Body of pancreas (tissue), 4 donors: ENCODE results near the gene SSBP1. TPM values are rescaled to one million over a fixed set of nuclear protein-coding genes. Genes with fewer than 3 reads are reported as not detected.

Experiments used
- ATAC-seq: fragments of 150-250 bp; one replicate; pipeline ENCODE4 v1.9.1; 2016
- DNase-seq, 4 donors: peaks; one replicate each; pipeline ENCODE4 v3.0.0-alpha.2; 2019
- H3K27ac ChIP-seq, 4 donors: fragments of 200-600 bp; sonication (generic); 1 replicate in 3 of 4; 2 replicates in 1 of 4; pipeline versions ENCODE4 v1.5.1 to v1.6.1; 2016 to 2019; ENCODE audit warnings: mild to moderate bottlenecking in 1 of 4, mixed read lengths in 1 of 4, moderate library complexity in 1 of 4
- H3K27me3 ChIP-seq, 2 donors: fragments of 200-600 bp; sonication (generic); one replicate each; pipeline ENCODE4 v1.6.0; 2016; ENCODE audit warnings: mild to moderate bottlenecking in 1 of 2
- H3K36me3 ChIP-seq, 2 donors: fragments of 200-600 bp; sonication (generic); replicated peaks in 1 of 2; 2 replicates each; pipeline ENCODE4 v1.5.1; 2016; ENCODE audit warnings: low read depth in 2 of 2; ENCODE audit not compliant: insufficient read depth in 1 of 2
- H3K4me1 ChIP-seq: fragments of 200-600 bp; sonication (generic); one replicate; pipeline ENCODE4 v1.6.0; 2016
- H3K4me3 ChIP-seq, 2 donors: fragments of 200-600 bp; sonication (generic); 1 replicate in 1 of 2; 2 replicates in 1 of 2; pipeline ENCODE4 v1.5.1; 2016 to 2019
- H3K9me3 ChIP-seq, 3 donors: fragments of 200-600 bp; sonication (generic); 1 replicate in 2 of 3; 2 replicates in 1 of 3; pipeline ENCODE4 v1.5.1; 2016
- POLR2A ChIP-seq, 3 donors: fragments of 450-650 bp; IDR thresholded peaks; one replicate each; pipeline ENCODE4 v1.6.1; 2016; ENCODE audit warnings: antibody characterized with exemption in 3 of 3, mild to moderate bottlenecking in 2 of 3
- WGBS, 2 donors: methylation state at CpG; one replicate each; pipeline ENCODE4 v1.1.5; 2017; 5-methylcytosine and 5-hydroxymethylcytosine counted together
- intact Hi-C: fragments of 100-400 bp; cut with DNase I; formaldehyde crosslinking; loops from one replicate; pipeline ENCODE4 v1.15.1; 2023
- small RNA-seq: library from RNA; depleted of rRNA; stranded (forward); fragments of <200 nt; gene quantifications from one replicate; pipeline ENCODE3, GENCODE V24; 2016
- total RNA-seq, 2 donors: library from RNA; depleted of rRNA; stranded (reverse); fragments of >200 nt; gene quantifications; one replicate each; pipeline ENCODE4 v1.1.0, GENCODE V29; 2016
- TF ChIP-seq, protein P1 (sequence below), 7 experiments: fragments of 450-650 bp in 4 of 7; fragments of 200-600 bp in 3 of 7; sonication (generic) in 3 of 7; IDR thresholded peaks; one replicate each; pipeline ENCODE4 v1.5.1; 2016 to 2019; ENCODE audit warnings: antibody characterized with exemption in 7 of 7

SSBP1 gene
- total RNA-seq, 2 donors from 2014 or later, result 32.6 to 52.9 TPM

DNA sequence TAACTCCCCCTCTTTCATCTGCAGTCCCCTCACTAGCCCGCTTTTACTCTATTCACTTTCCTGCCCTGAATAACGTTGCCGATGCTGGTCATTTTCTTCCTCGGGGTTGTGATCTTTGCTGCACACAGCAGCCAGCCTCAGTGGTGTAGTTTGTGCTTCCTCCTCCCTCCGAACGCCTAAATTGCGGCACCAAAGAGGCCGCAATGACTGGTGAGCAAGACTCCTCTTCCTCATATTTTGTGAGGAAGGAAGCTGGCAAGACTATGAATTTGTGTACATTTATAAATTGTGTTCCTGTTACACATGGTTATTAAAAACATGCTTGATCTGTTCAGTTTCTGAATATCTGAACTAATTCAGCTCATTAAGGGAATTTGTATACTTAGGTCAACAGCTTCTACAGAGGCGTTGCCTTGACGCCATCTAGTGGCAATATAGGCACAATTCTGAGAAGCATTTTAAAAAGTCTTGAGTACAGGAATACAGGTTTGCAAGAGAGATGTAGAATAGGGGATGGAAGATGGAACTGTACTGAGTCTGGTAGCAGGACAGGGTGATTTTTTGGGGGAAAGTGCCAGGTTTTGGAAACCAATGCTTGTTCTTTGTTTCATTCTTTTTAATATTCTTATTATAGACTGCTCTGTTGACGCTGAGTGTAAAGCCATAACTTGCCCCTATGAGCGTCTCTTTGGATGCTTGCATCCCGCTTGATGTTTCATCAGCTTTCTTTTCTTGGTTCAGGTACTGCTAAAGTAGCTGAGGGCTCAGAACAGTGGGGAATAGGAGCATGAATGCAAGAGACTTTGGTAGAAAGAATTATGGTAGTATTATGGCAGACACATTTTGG, 47.8 kb downstream of the SSBP1 start:
- H3K4me1 ChIP-seq, result no peaks in the 10 kb centered on the region
- peak; percentile 17 to 50 (median 32) for DNase-seq
- H3K4me3 ChIP-seq, result no peak overlapping the region
- no peaks in the 10 kb centered on the region for H3K9me3 ChIP-seq
- no peak for TF ChIP-seq POLR2A (IDR thresholded peaks at IDR 0.05)
- TF ChIP-seq, protein P1, sequence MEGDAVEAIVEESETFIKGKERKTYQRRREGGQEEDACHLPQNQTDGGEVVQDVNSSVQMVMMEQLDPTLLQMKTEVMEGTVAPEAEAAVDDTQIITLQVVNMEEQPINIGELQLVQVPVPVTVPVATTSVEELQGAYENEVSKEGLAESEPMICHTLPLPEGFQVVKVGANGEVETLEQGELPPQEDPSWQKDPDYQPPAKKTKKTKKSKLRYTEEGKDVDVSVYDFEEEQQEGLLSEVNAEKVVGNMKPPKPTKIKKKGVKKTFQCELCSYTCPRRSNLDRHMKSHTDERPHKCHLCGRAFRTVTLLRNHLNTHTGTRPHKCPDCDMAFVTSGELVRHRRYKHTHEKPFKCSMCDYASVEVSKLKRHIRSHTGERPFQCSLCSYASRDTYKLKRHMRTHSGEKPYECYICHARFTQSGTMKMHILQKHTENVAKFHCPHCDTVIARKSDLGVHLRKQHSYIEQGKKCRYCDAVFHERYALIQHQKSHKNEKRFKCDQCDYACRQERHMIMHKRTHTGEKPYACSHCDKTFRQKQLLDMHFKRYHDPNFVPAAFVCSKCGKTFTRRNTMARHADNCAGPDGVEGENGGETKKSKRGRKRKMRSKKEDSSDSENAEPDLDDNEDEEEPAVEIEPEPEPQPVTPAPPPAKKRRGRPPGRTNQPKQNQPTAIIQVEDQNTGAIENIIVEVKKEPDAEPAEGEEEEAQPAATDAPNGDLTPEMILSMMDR (IDR thresholded peaks at IDR 0.05), result peak; percentile 53 to 81 (median 69)
- no peaks in the 10 kb centered on the region for H3K36me3 ChIP-seq
- 59 to 65% methylated on average over 13 of the region's 13 CpGs for whole genome bisulfite sequencing, 2 donors
- no peaks in the 10 kb centered on the region for H3K27me3 ChIP-seq
- H3K27ac ChIP-seq, result no peak overlapping the region
- peak; percentile 58 for ATAC-seq
- intact Hi-C loops, result no loop called here

- intact Hi-C loops, result no loop called here
- Histone ChIP-seq H3K36me3 (no peaks in the 10 kb centered on the region), H3K27me3 (no peaks in the 10 kb centered on the region), H3K27ac (no peak overlapping the region), H3K4me1 (no peaks in the 10 kb centered on the region), H3K4me3 (no peak overlapping the region), H3K9me3 (no peaks in the 10 kb centered on the region)
- DNase-seq, result no peak
- no peak for ATAC-seq
- WGBS, 2 donors, result 85 to 88% methylated on average over 2 of the region's 2 CpGs
- TF ChIP-seq, protein P1 (IDR thresholded peaks at IDR 0.05), result no peak
- no peak for TF ChIP-seq POLR2A (IDR thresholded peaks at IDR 0.05)
Measured at GRCh38 chr7:141788296-141788695, 50.1 kb downstream of the SSBP1 start.

GRCh38 chr7:141789917-141790316, 51.8 kb downstream of the SSBP1 start, which contains the start of gene TAS2R5:
TSS of gene TAS2R5 (plus strand) at chr7:141790217. CDS start at chr7:141790362, 145 bp downstream.
- intact Hi-C loops, result no loop called here
- ATAC-seq, result no peak
- H3K36me3 ChIP-seq, result no peaks in the 10 kb centered on the region

DNA sequence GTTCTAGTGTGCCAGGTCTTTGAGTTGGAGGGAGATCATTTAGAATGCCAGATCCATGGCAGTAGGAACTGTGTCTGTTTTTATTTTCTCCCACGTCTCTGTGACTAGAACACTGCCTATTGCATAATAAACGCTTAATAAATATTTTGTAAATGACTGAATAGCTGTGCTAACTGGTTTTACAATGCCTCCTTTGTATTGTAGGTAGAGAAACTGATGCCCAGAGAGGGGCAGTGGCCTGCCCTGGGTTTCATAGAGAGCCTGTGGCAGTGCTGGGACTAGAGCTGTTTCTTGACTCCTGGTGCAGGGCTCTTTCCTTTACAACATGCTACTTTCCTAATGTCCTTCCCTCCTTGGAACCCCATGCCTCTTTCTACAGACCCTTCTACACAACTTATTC, 54.4 kb downstream of the SSBP1 start:
- WGBS, 2 donors, result 65 to 67% methylated on average over 2 of the region's 2 CpGs
- DNase-seq (no peak), ATAC-seq (no peak)
- Histone ChIP-seq H3K4me1 (no peaks in the 10 kb centered on the region), H3K4me3 (no peak overlapping the region), H3K9me3 (no peaks in the 10 kb centered on the region), H3K27me3 (no peaks in the 10 kb centered on the region), H3K36me3 (no peaks in the 10 kb centered on the region), H3K27ac (no peak overlapping the region)
- intact Hi-C loops, result no loop called here
- TF ChIP-seq, protein P1 (IDR thresholded peaks at IDR 0.05), result no peak
- no peak for TF ChIP-seq POLR2A (IDR thresholded peaks at IDR 0.05)

More at GRCh38 chr7:141789917-141790316, 51.8 kb downstream of the SSBP1 start, which contains the start of gene TAS2R5:
- TF ChIP-seq, protein P1 (IDR thresholded peaks at IDR 0.05), result no peak
- TF ChIP-seq POLR2A (IDR thresholded peaks at IDR 0.05), result no peak
- H3K9me3 ChIP-seq, result no peaks in the 10 kb centered on the region
- no peak within 1 kb of the TSS for H3K27ac ChIP-seq
- H3K4me1 ChIP-seq, result no peaks in the 10 kb centered on the region
- DNase-seq, result no peak
- H3K4me3 ChIP-seq, result no peak within 1 kb of the TSS
- no peaks in the 10 kb centered on the region for H3K27me3 ChIP-seq
- 67 to 91% methylated on average over 2 to 5 of the region's 5 CpGs for WGBS, 2 donors

Small RNA genes lying within 50 kb of the gene (small RNA-seq; reads per million reads assigned to genes)
- not detected for gene RNU1-82P

Other genes with a start within 250 kb of the SSBP1 start
- 10 to 100 TPM; 12.7 to 30.7 TPM for gene AGK, start 186.9 kb upstream of the SSBP1 start, total RNA-seq
- gene DENND11, start 36.2 kb upstream of the SSBP1 start, total RNA-seq, result 10 to 100 TPM; 17.8 to 31.9 TPM
- gene WEE2, start 30.0 kb upstream of the SSBP1 start, total RNA-seq, result not detected
- gene TAS2R3, start 25.7 kb downstream of the SSBP1 start, total RNA-seq, result 1 to 10 TPM in 1 of 2 donors, not detected in 1; 2.6 TPM
- 1 to 10 TPM; 1.3 to 3.4 TPM for gene TAS2R4, start 38.3 kb downstream of the SSBP1 start, total RNA-seq
- 1 to 10 TPM in 1 of 2 donors, under 1 TPM in 1; 0.99 to 1.0 TPM for gene TAS2R5, start 51.9 kb downstream of the SSBP1 start, total RNA-seq
- not detected for gene PRSS37, start 103.1 kb downstream of the SSBP1 start, total RNA-seq
- gene OR9A4, start 178.0 kb downstream of the SSBP1 start, total RNA-seq, result not detected
- gene CLEC5A, start 208.6 kb downstream of the SSBP1 start, total RNA-seq, result 1 to 10 TPM in 1 of 2 donors, under 1 TPM in 1; 0.99 to 1.6 TPM
- gene TAS2R38, start 235.4 kb downstream of the SSBP1 start, total RNA-seq, result not detected